Vagina (tissue), 2 donors: ENCODE measurements around the gene PLCE1. TPM values are rescaled to one million over a fixed set of nuclear protein-coding genes. Genes with fewer than 3 reads are reported as not detected.
"Not testable (repeated sequence)": the region's sequence is repeated elsewhere in the genome, so short reads cannot be mapped to it uniquely, and the experiment has no call there.

Source experiments
- DNase-seq, 2 donors: peaks; one replicate each; pipeline ENCODE4 v3.0.0-alpha.2; 2017; ENCODE audit errors: extremely low spot score in 2 of 2
- H3K27ac ChIP-seq: fragments of 200-600 bp; sonication (generic); one replicate; pipeline ENCODE4 v1.5.1; 2019
- H3K27me3 ChIP-seq: fragments of 200-600 bp; sonication (generic); one replicate; pipeline ENCODE4 v1.5.1; 2019
- H3K36me3 ChIP-seq, 2 donors: fragments of 200-600 bp; sonication (generic); one replicate each; pipeline ENCODE4 v1.5.1; 2017 to 2019
- H3K4me1 ChIP-seq: fragments of 200-600 bp; sonication (generic); one replicate; pipeline ENCODE4 v1.5.1; 2019
- H3K4me3 ChIP-seq, 2 donors: fragments of 200-600 bp; sonication (generic); 1 replicate in 1 of 2; 2 replicates in 1 of 2; pipeline ENCODE4 v1.5.1; 2016 to 2019
- H3K9me3 ChIP-seq: fragments of 200-600 bp; sonication (generic); one replicate; pipeline ENCODE4 v1.5.1; 2019
- POLR2A ChIP-seq, 2 donors: fragments of 450-650 bp; IDR thresholded peaks; one replicate each; pipeline ENCODE4 v1.6.1; 2017; ENCODE audit warnings: antibody characterized with exemption in 2 of 2, mild to moderate bottlenecking in 2 of 2, moderate library complexity in 2 of 2
- POLR2AphosphoS5 ChIP-seq, 2 donors: sonication (generic); formaldehyde crosslinking; IDR thresholded peaks; one replicate each; pipeline ENCODE4 v1.9.0; 2017; ENCODE audit warnings: antibody characterized with exemption in 2 of 2, mild to moderate bottlenecking in 2 of 2, low read depth in 1 of 2; ENCODE audit not compliant: insufficient read depth in 1 of 2
- intact Hi-C: fragments of 100-400 bp; cut with DNase I; formaldehyde crosslinking; loops from one replicate; pipeline ENCODE4 v1.15.1; 2023
- total RNA-seq: library from RNA; depleted of rRNA; stranded (reverse); fragments of >200 nt; gene quantifications from one replicate; pipeline ENCODE4 v1.2.3, GENCODE V29; 2016
- TF ChIP-seq, protein P1 (sequence below), 3 experiments: fragments of 450-650 bp in 2 of 3; fragments of 200-600 bp in 1 of 3; sonication (generic) in 1 of 3; IDR thresholded peaks; one replicate each; pipeline ENCODE4 v1.5.1; 2017 to 2019; ENCODE audit warnings: antibody characterized with exemption in 3 of 3, mild to moderate bottlenecking in 2 of 3, moderate library complexity in 2 of 3

The PLCE1 gene
- total RNA-seq, 1 donor from 2014 or later = 13.0 TPM

DNA sequence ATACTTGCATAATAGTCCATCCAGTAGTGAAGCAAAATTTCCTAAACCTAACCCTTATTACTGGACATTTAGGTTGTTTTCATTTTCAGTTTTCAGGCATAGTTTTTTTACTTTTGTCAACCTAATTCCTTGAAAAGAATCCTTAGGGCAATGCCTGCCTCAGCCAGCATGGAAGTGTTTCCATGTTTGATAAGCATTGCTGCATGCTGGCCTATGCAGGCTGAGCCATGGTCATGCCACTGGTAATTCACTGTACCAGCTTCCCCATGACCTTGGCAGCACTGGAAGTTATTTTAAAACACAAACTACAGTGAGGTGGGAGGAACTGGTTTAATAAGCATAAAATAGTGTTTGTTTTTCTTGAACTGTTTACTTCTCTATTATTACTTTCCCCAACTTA is 27.8 kb upstream of the PLCE1 start:
- Histone ChIP-seq H3K9me3 (no peaks in the 10 kb centered on the region), H3K4me3 (no peak overlapping the region), H3K4me1 (no peaks in the 10 kb centered on the region), H3K27ac (no peak overlapping the region), H3K27me3 (no peaks in the 10 kb centered on the region), H3K36me3 (no peaks in the 10 kb centered on the region)
- DNase-seq = no peak
- no peak for TF ChIP-seq POLR2A (IDR thresholded peaks at IDR 0.05)
- no peak for TF ChIP-seq POLR2AphosphoS5 (IDR thresholded peaks at IDR 0.05; ENCODE audit: insufficient read depth in 1 of 2, low read depth in 1 of 2)
- TF ChIP-seq, protein P1, sequence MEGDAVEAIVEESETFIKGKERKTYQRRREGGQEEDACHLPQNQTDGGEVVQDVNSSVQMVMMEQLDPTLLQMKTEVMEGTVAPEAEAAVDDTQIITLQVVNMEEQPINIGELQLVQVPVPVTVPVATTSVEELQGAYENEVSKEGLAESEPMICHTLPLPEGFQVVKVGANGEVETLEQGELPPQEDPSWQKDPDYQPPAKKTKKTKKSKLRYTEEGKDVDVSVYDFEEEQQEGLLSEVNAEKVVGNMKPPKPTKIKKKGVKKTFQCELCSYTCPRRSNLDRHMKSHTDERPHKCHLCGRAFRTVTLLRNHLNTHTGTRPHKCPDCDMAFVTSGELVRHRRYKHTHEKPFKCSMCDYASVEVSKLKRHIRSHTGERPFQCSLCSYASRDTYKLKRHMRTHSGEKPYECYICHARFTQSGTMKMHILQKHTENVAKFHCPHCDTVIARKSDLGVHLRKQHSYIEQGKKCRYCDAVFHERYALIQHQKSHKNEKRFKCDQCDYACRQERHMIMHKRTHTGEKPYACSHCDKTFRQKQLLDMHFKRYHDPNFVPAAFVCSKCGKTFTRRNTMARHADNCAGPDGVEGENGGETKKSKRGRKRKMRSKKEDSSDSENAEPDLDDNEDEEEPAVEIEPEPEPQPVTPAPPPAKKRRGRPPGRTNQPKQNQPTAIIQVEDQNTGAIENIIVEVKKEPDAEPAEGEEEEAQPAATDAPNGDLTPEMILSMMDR (IDR thresholded peaks at IDR 0.05) = no peak
- intact Hi-C loops = no loop called here

DNA sequence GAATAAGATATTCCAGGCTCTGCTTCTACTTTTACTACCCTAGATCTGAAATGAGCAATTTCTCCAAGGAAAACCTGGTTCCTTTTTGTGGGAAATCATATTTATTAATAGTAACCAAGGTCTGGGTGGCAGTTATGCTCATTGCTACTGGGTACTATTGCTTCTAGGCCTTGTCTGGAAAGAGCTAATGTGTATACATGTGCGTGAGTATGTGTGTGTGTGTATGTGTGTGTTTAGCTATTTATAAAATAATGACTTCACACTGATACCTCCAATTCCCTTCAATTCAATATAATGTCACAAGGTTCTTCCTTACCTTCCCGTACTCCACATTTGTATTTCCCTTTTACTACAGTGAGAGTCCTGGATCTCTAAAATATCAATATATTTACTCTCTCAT is 26.0 kb upstream of the PLCE1 start:
- no peak for DNase-seq
- no peak overlapping the region for H3K27ac ChIP-seq
- no peaks in the 10 kb centered on the region for H3K4me1 ChIP-seq
- H3K27me3 ChIP-seq = no peaks in the 10 kb centered on the region
- no peak for TF ChIP-seq POLR2AphosphoS5 (IDR thresholded peaks at IDR 0.05; ENCODE audit: insufficient read depth in 1 of 2, low read depth in 1 of 2)
- TF ChIP-seq, protein P1 (IDR thresholded peaks at IDR 0.05) = no peak
- no peaks in the 10 kb centered on the region for H3K36me3 ChIP-seq
- no peaks in the 10 kb centered on the region for H3K9me3 ChIP-seq
- intact Hi-C loops = no loop called here
- H3K4me3 ChIP-seq = no peak overlapping the region

DNA sequence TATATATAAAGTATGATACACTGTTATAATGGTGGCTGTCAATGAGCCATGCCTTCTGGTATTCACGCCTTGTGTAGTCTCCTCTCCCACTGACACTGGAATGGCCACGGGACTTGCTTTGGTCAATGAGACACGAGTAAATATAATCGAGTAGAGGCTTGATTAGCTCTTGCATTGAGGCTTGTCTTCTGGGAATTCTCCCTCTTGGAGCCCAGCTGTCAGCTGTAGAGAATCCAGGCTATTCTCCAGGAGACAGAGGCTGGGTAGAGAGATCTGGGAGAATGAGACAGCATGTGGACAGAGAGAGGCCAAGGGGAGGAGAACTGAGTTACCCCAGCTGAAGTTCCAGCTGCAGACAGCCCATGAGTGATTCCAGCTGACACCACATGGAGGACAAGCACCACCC is 25.2 kb upstream of the PLCE1 start:
- no peak overlapping the region for H3K4me3 ChIP-seq
- intact Hi-C loops = no loop called here
- no peak for DNase-seq
- no peaks in the 10 kb centered on the region for H3K27me3 ChIP-seq
- TF ChIP-seq, protein P1 (IDR thresholded peaks at IDR 0.05) = no peak
- TF ChIP-seq POLR2AphosphoS5 (IDR thresholded peaks at IDR 0.05; ENCODE audit: insufficient read depth in 1 of 2, low read depth in 1 of 2) = no peak
- TF ChIP-seq POLR2A (IDR thresholded peaks at IDR 0.05) = no peak
- H3K27ac ChIP-seq = no peak overlapping the region
- no peaks in the 10 kb centered on the region for H3K9me3 ChIP-seq
- H3K36me3 ChIP-seq = no peaks in the 10 kb centered on the region
- H3K4me1 ChIP-seq = no peaks in the 10 kb centered on the region

DNA sequence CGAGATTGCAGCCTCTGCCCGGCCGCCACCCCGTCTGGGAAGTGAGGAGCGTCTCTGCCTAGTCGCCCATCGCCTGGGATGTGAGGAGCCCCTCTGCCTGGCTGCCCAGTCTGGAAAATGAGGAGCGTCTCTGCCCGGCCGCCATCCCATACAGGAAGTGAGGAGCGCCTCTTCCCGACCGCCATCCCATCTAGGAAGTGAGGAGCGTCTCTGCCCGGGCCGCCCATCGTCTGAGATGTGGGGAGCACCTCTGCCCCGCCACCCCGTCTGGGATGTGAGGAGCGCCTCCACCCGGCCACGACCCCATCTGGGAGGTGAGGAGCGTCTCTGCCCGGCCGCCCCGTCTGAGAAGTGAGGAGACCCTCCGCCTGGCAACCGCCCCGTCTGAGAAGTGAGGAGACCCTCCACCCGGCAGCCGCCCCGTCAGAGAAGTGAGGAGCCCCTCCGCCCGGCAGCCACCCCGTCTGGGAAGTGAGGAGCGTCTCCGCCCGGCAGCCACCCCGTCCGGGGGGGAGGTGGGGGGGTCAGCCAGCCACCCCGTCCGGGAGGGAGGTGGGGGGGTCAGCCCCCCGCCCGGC is 23.2 kb upstream of the PLCE1 start:
- H3K36me3 ChIP-seq, intact Hi-C loops, H3K27me3 ChIP-seq, H3K27ac ChIP-seq, H3K9me3 ChIP-seq, H3K4me1 ChIP-seq, H3K4me3 ChIP-seq, DNase-seq: not testable (repeated sequence)

DNA sequence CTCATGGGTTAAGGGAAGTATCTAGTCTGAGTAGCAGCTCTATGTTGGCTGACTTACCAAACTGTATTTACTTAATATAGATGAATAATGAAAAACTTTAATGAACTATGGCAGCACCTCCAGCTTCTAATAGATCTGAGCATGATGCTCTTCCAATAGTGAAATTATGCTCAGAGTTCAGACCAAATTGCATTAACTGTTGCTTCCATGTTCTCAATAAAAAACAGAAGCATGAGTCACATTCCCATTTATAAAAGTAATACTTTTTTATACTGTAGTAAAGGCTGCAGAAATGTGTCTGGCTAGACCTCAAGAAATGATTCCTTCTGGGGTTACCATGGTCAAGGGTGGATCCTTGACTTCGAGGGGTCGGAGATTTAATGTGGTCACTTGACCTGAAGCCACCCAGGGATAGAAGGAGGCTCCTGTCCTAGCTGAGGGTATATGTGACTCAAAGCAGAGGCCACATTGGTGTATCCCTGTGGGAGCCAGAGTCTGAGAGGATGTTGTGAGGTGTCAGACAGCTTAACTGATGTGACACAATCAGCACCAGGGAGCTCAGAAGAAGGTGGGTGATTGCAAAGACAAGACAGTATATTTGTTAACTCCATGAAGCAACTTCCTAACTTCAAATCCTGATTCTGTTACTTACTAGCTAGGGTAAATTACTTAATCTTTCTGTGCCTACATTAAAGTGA is 19.8 kb upstream of the PLCE1 start:
- intact Hi-C loops = no loop called here
- H3K27me3 ChIP-seq = no peaks in the 10 kb centered on the region
- H3K9me3 ChIP-seq = no peaks in the 10 kb centered on the region
- H3K4me1 ChIP-seq = no peaks in the 10 kb centered on the region
- H3K4me3 ChIP-seq = no peak overlapping the region
- TF ChIP-seq POLR2AphosphoS5 (IDR thresholded peaks at IDR 0.05; ENCODE audit: insufficient read depth in 1 of 2, low read depth in 1 of 2) = no peak
- TF ChIP-seq, protein P1 (IDR thresholded peaks at IDR 0.05) = no peak
- no peak for TF ChIP-seq POLR2A (IDR thresholded peaks at IDR 0.05)
- H3K36me3 ChIP-seq = no peaks in the 10 kb centered on the region
- H3K27ac ChIP-seq = no peak overlapping the region
- no peak for DNase-seq
